ENCODE data around the gene HYAL4. TPM values are rescaled to one million over a fixed set of nuclear protein-coding genes. Genes with fewer than 3 reads are reported as not detected.
"Not testable (repeated sequence)": the region's sequence is repeated elsewhere in the genome, so short reads cannot be mapped to it uniquely, and the experiment has no call there.

The HYAL4 gene
- total RNA-seq, 1 donor = not detected

- no peak for DNase-seq (ENCODE audit: low read depth in 2 of 3, low spot score in 2 of 3)
Observed at GRCh38 chr7:123888192-123888591, 43.2 kb downstream of the HYAL4 start.

- DNase-seq (ENCODE audit: low read depth in 2 of 3, low spot score in 2 of 3) = not testable (repeated sequence)
Observed at GRCh38 chr7:123894753-123895152, 49.8 kb downstream of the HYAL4 start.

- DNase-seq (ENCODE audit: low read depth in 2 of 3, low spot score in 2 of 3) = no peak
Observed at GRCh38 chr7:123901101-123901500, 56.1 kb downstream of the HYAL4 start.

GRCh38 chr7:123905714-123906113, 60.7 kb downstream of the HYAL4 start:
- no peak for DNase-seq (ENCODE audit: low read depth in 2 of 3, low spot score in 2 of 3)

- peak in 1 of 3 donors; percentile 4 for DNase-seq (ENCODE audit: low read depth in 2 of 3, low spot score in 2 of 3)
Observed at GRCh38 chr7:123916240-123916724, 71.3 kb downstream of the HYAL4 start.

GRCh38 chr7:123917878-123918277, 72.9 kb downstream of the HYAL4 start:
- DNase-seq (ENCODE audit: low read depth in 2 of 3, low spot score in 2 of 3) = no peak

GRCh38 chr7:123918309-123918708, 73.3 kb downstream of the HYAL4 start:
- no peak for DNase-seq (ENCODE audit: low read depth in 2 of 3, low spot score in 2 of 3)

- DNase-seq (ENCODE audit: low read depth in 2 of 3, low spot score in 2 of 3) = no peak
Observed at GRCh38 chr7:123923599-123923998, 78.6 kb downstream of the HYAL4 start.

- no peak for DNase-seq (ENCODE audit: low read depth in 2 of 3, low spot score in 2 of 3)
Observed at GRCh38 chr7:123924941-123925340, 80.0 kb downstream of the HYAL4 start, which contains the start of gene SPAM1. Gene SPAM1 (plus strand): TSS chr7:123925241. CDS start chr7:123953571, 28,330 bp downstream.

Other genes starting within 250 kb of the HYAL4 start
- gene ASB15, start 243.3 kb upstream of the HYAL4 start, total RNA-seq = under 0.01 TPM
- gene LMOD2, start 189.3 kb upstream of the HYAL4 start, total RNA-seq = not detected
- gene WASL, start 96.2 kb upstream of the HYAL4 start, total RNA-seq = 5.1 TPM
- gene SPAM1, start 80.1 kb downstream of the HYAL4 start, total RNA-seq = not detected
- not detected for gene TMEM229A, start 187.9 kb downstream of the HYAL4 start, total RNA-seq

Measured in hematopoietic multipotent progenitor cell (in vitro differentiated cells).